Measurements from ENCODE around the gene GRIN2A.

The GRIN2A gene

GRCh38 chr16:10130538-10130937, 51.7 kb downstream of the GRIN2A start:
- DNase-seq (ENCODE audit: low read depth) = no peak

DNA sequence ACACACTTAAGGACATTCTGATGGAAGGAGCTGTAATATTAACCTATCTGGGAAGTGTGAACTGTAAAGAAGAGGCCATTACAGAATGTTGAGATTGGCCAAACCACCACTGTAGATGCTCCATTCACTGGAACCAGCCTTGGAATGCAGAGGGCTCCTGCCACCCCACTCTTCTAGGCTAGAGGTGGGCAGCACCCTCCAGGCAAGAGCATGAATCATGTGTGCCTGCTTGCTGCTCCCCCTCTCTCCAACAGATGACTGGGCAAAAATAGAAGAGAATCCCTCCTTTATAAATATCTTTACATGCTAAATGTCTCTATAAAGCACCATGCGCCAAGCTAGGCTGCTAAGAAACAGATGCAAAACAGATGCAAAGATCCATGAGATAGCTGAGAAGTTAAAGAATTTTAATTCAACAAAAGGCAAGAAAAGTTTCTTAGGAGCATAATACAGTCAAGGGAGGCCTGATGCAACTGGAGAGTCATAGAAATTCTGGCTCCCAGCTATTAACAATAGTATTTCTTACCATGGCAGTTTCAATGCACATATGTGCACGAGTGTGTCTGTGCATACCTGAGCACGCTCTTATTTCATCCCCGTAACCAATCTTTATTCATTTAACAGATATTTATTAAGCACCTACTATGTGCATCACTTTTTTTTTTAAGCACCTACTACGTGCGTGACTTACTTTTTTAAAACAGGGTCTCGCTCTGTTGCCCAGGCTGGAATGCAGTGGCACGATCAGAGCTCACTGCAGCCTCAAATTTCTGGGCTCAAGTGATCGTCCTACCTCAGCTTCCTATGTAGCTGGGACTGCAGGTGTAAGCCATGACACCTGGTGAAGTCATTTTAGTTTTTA, 53.6 kb downstream of the GRIN2A start:
- no peak for DNase-seq (ENCODE audit: low read depth)

- DNase-seq (ENCODE audit: low read depth) = no peak
Measured at GRCh38 chr16:10126686-10127085, 55.5 kb downstream of the GRIN2A start.

DNA sequence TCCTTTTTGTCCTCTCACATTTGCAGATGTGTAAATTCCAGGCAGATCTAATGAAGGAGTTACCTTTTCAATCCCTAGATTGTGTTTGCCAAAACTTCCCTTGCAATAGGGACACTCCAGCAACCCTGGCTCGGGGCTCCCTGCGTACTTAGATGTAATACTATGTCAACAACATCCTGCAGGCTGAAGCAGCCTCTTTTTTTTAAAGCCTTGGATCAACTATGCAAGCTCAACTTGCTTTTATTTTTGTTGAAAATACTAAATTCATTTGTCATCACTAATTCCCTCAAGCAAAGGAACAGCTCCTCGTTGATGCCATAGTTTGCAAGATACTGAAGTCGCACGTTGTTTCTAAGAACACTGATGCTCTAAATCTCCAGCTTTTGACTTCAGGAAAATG, 59.1 kb downstream of the GRIN2A start:
- no peak for DNase-seq (ENCODE audit: low read depth)

DNA sequence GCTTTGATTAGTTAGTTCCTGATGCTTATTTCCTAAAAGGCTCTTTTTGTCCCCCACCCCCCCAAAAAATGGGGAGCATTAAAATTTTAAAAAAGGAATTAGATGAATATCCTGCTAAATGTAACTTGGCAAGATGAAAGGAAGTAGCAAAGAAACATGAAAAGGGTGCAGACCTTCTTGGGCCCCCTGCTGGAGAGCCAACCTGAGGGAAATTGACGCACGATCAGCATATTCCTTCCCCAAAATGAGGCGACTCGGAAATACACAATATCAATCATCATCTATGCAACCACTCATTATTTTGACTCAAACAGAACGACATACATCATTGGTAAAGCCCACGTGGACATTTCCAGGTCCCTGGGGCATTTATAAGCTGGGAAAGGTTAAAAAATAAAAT, 59.7 kb downstream of the GRIN2A start:
- no peak for DNase-seq (ENCODE audit: low read depth)

DNA sequence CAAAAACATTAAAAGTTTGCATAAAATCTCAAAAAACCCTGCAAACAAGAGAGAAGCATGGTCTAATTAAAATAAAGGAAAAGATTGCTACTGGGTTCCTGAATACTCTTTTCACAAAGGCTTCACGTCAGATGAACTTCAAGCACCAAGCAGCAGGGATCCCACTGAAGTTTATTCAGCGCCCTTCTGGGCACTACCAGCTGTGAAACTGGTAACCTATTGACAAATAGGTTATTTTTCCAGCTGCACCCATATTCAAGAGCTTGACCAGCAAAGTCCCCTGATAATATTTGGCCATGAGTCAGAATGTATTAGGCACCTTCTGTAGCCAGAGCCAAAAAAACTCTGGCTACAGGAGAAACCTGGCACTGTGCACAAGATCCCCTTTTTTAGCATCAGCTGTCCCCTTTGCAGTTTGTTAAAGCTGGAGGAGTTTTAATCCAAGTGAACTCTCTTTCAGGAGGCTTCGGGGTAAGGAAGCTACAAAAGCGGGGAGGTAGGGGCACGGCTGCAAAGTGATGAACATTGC, 60.3 kb downstream of the GRIN2A start:
- no peak for DNase-seq (ENCODE audit: low read depth)

DNA sequence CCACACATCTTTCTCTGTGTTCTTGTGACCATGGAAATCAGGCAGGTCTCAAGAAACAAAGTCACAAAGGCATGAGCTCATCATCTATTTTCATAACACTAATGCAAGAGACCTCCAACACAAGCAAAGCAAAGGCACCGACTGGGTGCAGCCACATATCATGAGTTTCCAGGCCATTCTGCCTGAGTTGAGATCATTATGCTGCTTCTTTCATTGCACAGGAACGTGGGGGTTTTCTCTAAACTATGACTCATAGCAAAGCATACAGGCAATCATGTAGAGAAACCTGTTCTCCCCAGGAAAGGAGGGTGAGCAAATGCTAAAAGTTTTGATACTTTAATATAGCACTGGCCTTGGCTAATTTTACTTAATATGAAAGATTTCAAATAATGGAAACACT, 60.7 kb downstream of the GRIN2A start:
- DNase-seq (ENCODE audit: low read depth) = no peak

DNA sequence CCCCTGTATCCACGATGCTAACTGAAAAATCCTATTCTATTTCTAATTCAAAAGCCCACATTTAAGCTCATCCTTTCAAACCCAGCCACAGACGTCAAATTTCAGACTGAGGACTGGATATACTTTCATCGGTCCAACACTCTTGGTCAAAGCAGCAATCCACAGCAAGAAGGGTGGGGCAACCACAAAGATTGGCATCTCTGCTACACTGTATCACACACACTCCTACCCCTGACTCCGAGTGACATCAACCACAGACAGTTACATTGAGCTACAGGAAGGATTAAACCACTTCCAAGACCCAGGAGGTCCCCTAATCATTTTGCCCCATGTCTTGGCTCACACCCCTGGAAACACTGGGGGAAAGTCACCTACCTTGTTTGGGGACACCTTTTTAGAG, 61.3 kb downstream of the GRIN2A start:
- no peak for DNase-seq (ENCODE audit: low read depth)

- DNase-seq (ENCODE audit: low read depth) = no peak
Measured at GRCh38 chr16:10114409-10114808, 67.8 kb downstream of the GRIN2A start.

GRCh38 chr16:10113248-10113647, 69.0 kb downstream of the GRIN2A start:
- no peak for DNase-seq (ENCODE audit: low read depth)

DNA sequence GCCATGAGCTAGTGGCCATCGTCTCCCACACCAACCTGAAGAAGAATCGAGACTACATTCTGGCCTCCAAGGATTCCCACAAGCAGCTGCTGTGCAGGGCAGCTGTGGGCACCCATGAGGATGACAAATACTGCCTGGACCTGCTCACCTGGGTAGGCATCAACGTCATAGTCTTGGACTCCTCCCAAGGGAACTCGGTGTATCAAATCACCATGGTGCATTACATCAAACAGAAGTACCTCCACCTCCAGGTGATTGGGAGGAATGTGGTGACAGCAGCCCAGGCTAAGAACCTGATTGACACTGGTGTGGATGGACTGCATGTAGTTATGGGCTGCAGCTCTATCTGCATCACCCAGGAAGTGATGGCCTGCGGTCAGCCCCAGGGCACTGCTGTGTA, 70.2 kb downstream of the GRIN2A start:
- no peak for DNase-seq (ENCODE audit: low read depth)

- no peak for DNase-seq (ENCODE audit: low read depth)
Measured at GRCh38 chr16:10111156-10111761, 71.0 kb downstream of the GRIN2A start.

DNA sequence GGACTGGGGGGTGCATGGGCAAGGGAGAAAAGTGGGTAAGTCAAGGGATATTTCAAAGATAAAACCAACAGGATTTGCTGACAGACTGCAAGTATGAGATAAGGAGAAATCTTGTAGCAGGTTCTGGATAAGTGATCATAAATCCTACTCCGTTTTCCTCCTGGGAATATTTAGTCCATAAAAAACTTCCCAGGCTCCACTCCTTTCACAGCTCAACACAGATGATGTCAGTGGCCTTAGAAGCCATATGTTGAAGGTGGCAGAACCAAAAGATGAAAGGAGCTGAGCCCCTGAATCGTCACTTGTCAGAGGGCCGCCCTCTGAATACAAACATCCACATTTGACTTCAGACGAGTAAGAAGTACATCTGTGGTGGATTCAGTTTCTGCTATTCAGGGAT, 71.7 kb downstream of the GRIN2A start:
- no peak for DNase-seq (ENCODE audit: low read depth)

DNA sequence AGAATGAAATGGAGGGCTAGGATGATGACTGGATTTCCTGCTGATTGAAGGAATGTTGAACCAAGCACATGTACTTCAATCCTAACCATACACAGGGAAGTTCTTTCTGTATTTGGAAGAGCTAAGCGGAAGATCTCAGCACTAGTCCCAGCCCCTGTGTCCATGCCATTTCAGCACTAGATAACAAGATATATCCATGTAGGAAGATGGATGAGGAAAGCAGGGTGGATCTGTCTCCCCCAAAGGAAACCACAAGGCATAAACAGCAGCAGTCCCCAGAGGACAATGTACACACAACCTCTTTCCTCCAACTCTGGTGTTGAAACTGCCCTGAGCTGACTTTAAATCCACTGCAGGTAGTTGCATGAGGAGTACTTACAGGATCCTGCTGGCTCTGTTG, 75.1 kb downstream of the GRIN2A start:
- DNase-seq (ENCODE audit: low read depth) = no peak

DNA sequence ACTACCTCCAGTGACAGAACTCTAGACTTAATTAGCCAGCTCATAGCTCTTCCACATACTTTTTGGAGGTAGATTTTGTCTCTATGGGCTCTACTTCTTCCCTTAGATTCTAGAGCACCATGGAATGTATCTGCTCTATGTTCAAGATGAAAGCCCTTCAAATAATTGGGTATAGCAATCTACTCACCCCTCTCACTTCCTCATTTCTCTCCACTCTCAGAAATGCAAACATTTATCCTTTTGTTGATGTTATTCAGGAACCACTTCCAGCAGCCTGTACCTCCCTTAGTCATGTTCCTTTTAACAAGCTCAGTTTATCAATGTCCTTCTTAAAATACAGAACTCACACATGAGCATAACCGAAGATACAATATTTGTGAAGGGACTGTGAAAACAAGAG, 78.5 kb downstream of the GRIN2A start:
- no peak for DNase-seq (ENCODE audit: low read depth)

- no peak for DNase-seq (ENCODE audit: low read depth)
Measured at GRCh38 chr16:10103118-10103517, 79.1 kb downstream of the GRIN2A start.

- DNase-seq (ENCODE audit: low read depth) = no peak
Measured at GRCh38 chr16:10100829-10101228, 81.4 kb downstream of the GRIN2A start.

GRCh38 chr16:10098991-10099390, 83.2 kb downstream of the GRIN2A start:
- no peak for DNase-seq (ENCODE audit: low read depth)

GRCh38 chr16:10097271-10097670, 85.0 kb downstream of the GRIN2A start:
- DNase-seq (ENCODE audit: low read depth) = no peak

- DNase-seq (ENCODE audit: low read depth) = no peak
Measured at GRCh38 chr16:10093576-10093975, 88.7 kb downstream of the GRIN2A start.

DNA sequence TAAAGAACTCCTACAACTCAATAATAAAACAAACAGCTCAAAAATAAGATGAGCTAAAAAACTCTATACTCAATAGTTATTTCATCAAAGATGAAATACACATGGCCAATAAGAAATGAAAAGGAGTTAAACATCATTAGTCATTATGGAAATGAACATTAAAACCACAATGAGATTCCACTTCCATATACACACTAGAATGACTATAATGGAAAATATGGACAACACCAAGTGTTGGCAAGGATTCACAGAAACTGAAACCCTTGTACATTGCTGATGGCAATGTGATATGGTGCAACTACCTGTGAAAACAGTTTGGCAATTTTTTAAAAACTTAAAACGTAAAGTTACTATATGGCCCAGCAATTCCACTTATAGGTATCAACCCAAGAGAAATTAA, 91.4 kb downstream of the GRIN2A start:
- DNase-seq (ENCODE audit: low read depth) = no peak

DNA sequence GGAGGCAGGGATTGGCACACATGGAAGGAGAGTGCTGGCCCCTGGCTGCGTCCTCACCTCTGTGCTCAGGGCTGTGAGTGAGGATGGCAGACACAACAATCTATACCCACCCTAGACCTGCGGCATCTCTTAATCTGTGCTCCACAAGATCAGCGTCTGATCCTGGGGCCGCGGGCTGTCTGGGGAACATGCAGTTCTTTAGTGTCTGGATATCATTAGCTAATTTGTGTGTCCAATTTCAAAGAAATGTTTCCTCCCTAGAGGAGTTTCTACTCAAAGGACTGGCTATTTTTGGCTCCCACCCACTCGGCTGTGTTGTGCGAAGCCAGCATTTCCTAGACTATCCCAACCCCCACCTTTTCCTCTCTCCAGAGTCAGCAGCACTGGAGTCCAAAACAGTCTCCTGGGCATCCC, 93.8 kb downstream of the GRIN2A start:
- no peak for DNase-seq (ENCODE audit: low read depth)

DNA sequence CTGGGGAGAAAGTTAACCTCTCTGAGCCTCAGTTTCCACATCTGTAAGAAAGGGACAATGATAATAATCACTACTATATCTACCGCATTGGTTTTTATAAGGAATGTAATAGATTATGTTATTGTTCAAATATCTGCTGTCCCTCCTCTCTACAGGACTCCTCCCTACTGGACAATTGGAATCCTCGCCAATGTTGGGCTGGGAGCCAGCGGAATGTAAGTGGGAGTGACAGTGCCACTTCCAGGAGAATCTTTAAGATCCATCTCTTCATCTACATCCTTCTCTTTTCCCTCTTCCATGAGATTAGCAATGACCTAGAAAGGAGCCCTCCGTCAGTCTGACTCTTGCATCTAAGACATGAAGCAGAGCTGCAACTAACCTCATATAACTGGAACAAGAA, 95.1 kb downstream of the GRIN2A start:
- DNase-seq (ENCODE audit: low read depth) = no peak

DNA sequence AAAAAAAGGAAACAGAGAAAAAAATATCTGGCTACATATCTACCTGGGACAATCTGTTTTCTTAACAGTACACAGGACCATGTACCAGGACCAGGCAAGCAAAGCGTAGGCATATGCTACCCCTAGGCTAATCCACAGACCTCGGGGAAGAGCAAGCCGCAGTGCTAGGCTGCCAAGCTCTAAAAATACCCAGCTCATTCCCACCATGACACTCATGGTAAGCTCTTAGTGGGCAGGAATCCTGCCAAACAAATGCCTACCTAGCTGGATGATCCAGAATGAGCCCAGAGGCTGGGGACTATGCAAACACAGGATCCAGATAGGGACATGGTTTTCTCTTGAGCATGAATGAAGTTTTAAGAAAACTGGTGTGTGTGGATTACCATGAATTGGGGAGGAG, 95.6 kb downstream of the GRIN2A start:
- DNase-seq (ENCODE audit: low read depth) = no peak
